ENCODE data around the gene MAGEA9. TPM values are rescaled to one million over a fixed set of nuclear protein-coding genes. Genes with fewer than 3 reads are reported as not detected.
"Not testable (repeated sequence)": the region's sequence is repeated elsewhere in the genome, so short reads cannot be mapped to it uniquely, and the experiment has no call there.

MAGEA9 gene
- total RNA-seq, 1 donor from 2014 or later, result not detected

DNA sequence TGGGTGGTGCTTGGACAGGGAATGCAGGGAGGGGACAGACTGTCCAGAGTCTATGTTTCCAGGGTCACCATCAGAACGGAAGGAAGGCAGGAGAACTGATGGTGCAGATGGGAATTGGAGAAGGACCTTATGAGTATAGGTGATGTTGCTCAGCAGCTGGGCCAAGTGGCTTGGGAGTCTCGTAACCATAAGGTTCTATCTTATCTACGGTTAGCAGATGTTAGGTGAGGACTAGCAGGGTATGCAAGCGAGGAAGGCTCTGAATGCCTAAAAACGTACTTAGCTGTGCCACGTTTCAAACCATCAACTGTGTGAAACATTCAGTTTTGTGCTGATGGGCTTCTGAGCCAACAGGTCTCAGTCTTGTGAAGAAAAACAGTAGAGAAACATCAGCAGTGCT is 22.4 kb downstream of the MAGEA9 start:
- DNase-seq (ENCODE audit: extremely low read depth, low read depth, low spot score), result no peak

- DNase-seq (ENCODE audit: extremely low read depth, low read depth, low spot score), result no peak
These were observed 26.2 kb downstream of the MAGEA9 start for GRCh38 chrX:149807747-149808458.

- no peak for DNase-seq (ENCODE audit: extremely low read depth, low read depth, low spot score)
These were observed 36.9 kb downstream of the MAGEA9 start for GRCh38 chrX:149818652-149819051.

DNA sequence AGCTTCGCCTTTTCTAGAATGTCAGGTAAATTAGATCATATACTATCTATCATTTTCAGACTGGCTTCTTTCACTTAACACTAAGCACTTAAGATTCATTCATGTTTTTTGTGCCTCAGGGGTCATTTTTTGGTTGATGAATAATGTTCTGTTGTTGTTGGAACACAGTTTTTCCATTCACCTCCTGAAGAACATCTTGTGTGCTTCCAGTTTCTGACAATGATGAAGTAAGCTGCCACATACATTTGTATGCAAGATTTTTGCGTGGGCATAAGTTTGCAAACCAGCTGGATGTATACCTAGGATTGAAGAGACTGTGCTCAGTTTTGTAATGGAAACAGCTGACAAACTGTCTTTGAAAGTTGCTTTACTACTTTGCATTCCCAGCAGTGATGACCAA is 37.6 kb downstream of the MAGEA9 start:
- DNase-seq (ENCODE audit: extremely low read depth, low read depth, low spot score), result no peak

- no peak for DNase-seq (ENCODE audit: extremely low read depth, low read depth, low spot score)
These were observed 43.7 kb downstream of the MAGEA9 start for GRCh38 chrX:149825424-149825823.

GRCh38 chrX:149827254-149827653 is 45.5 kb downstream of the MAGEA9 start:
- DNase-seq (ENCODE audit: extremely low read depth, low read depth, low spot score), result no peak

GRCh38 chrX:149829751-149830191 is 48.0 kb downstream of the MAGEA9 start:
- no peak for DNase-seq (ENCODE audit: extremely low read depth, low read depth, low spot score)

GRCh38 chrX:149830192-149830873 is 48.6 kb downstream of the MAGEA9 start:
- DNase-seq (ENCODE audit: extremely low read depth, low read depth, low spot score), result no peak

GRCh38 chrX:149831473-149831872 is 49.7 kb downstream of the MAGEA9 start:
- DNase-seq (ENCODE audit: extremely low read depth, low read depth, low spot score), result no peak

- not testable (repeated sequence) for DNase-seq (ENCODE audit: extremely low read depth, low read depth, low spot score)
These were observed 55.0 kb downstream of the MAGEA9 start for GRCh38 chrX:149836728-149837127.

DNA sequence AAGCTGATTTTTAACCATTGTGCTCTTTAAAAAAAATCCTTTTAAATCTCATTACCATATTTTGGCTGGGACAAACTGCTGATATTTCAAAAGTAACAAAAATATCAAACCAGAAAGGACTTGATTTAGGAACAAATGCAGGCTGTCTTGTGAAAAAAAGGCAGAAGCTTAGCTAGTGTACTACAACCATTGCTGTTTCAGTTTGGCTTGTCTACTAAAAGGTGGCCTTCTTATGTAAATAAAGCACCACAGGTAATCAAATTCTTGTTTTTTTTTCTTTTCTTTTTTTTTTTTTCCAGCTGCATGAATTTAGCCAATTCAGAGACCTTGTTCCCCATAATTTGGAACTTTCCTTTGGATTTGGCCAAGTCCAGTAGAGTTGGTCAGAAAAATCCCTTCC is 55.4 kb downstream of the MAGEA9 start:
- no peak for DNase-seq (ENCODE audit: extremely low read depth, low read depth, low spot score)

Other genes starting within 250 kb of the MAGEA9 start
- 10.9 and 11.2 TPM in 2 replicates for gene EOLA1, start 240.9 kb upstream of the MAGEA9 start, total RNA-seq
- gene HSFX3, start 232.0 kb upstream of the MAGEA9 start, total RNA-seq, result not detected in 2 replicates
- not detected in 2 replicates for gene MAGEA9B, start 194.5 kb upstream of the MAGEA9 start, total RNA-seq
- gene HSFX2, start 186.6 kb upstream of the MAGEA9 start, total RNA-seq, result 0.35 TPM in 1 of 2 replicates, not detected in the other
- 10.4 and 19.1 TPM in 2 replicates for gene TMEM185A, start 150.1 kb upstream of the MAGEA9 start, total RNA-seq
- gene MAGEA11, start 69.9 kb upstream of the MAGEA9 start, total RNA-seq, result not detected in 2 replicates
- gene HSFX1, start 7.9 kb upstream of the MAGEA9 start, total RNA-seq, result 1.2 and 2.1 TPM in 2 replicates
- not detected in 2 replicates for gene MAGEA8, start 99.3 kb downstream of the MAGEA9 start, total RNA-seq
- not detected in 2 replicates for gene HSFX4, start 147.6 kb downstream of the MAGEA9 start, total RNA-seq
- gene EOLA2, start 156.6 kb downstream of the MAGEA9 start, total RNA-seq, result 24.3 and 29.7 TPM in 2 replicates

Data from glomerular endothelial cell (primary cell).